ENCODE data around the gene DOK6.
"Not testable (repeated sequence)": the region's sequence is repeated elsewhere in the genome, so short reads cannot be mapped to it uniquely, and the experiment has no call there.

The DOK6 gene

DNA sequence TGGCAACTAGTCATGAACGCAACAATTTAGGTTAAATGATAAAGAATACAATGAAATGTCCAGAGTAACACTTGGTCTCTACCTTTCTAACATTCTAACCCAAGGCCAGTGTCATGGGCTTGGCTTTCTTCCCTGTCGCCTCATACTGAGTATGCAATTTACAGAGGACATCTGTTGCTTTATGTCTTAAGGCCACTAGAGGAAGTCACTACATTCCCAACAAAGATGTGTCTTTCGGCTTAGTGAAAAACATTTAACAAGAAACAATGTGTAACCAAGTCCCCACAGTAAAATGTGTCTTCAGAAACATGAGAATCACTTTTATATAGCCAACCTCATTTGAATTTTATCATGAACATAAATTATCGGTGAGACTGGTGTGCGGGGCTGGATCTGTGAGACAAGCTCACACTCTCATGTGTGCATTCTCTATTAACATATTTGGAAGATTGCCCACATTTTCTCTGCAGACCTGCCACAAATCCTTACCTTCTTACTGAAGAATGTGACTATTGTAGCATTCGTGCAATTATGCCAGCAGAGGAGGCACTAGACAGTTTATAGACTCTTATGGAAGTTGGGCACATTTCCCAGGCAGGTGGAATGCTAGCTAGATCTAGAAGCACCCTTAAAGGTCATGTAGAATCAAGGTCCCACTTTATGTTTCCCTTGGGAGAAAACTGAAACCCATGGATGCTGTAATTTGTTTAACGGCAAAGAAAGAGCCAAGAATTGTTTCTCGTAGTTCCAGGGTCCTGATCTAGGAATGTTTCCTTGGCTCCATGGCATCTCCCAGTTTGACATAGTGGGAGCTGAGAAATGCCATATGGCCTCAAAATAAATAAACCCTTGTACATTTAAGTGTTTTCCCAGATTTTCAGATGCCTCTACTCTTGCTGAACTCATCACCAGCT, 445.2 kb downstream of the DOK6 start:
- TF ChIP-seq, protein P1, sequence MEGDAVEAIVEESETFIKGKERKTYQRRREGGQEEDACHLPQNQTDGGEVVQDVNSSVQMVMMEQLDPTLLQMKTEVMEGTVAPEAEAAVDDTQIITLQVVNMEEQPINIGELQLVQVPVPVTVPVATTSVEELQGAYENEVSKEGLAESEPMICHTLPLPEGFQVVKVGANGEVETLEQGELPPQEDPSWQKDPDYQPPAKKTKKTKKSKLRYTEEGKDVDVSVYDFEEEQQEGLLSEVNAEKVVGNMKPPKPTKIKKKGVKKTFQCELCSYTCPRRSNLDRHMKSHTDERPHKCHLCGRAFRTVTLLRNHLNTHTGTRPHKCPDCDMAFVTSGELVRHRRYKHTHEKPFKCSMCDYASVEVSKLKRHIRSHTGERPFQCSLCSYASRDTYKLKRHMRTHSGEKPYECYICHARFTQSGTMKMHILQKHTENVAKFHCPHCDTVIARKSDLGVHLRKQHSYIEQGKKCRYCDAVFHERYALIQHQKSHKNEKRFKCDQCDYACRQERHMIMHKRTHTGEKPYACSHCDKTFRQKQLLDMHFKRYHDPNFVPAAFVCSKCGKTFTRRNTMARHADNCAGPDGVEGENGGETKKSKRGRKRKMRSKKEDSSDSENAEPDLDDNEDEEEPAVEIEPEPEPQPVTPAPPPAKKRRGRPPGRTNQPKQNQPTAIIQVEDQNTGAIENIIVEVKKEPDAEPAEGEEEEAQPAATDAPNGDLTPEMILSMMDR (IDR thresholded peaks at IDR 0.05; ENCODE audit: low read depth, low read length, missing control alignments), result no peak
- in situ Hi-C loops (cut with HindIII; ENCODE audit: low sequenced_read_pairs), result no loop called here
- no peak overlapping the region for H3K4me3 ChIP-seq (ENCODE audit: low read depth, low read length)
- DNase-seq (ENCODE audit: low read depth), result no peak

DNA sequence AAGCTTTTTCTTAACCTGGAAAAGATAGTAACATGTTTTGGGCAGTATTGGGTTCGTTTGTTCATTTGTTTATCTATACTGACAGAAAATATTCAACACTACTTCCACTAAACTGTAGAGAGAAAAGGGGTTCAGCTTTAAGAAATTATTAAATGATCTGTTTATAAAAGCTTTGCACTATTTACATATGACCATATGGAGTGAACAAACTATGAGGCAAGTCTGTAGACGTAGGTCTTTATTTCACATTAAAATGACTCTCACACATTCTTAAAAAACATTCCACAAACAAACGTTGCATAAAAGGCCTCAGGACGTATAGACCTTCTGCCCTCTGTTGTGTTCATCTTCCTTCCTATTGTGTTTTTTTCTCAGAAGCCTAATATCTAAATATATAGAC, 452.4 kb downstream of the DOK6 start:
- DNase-seq (ENCODE audit: low read depth), result no peak
- H3K4me3 ChIP-seq (ENCODE audit: low read depth, low read length), result no peak overlapping the region
- in situ Hi-C loops (cut with HindIII; ENCODE audit: low sequenced_read_pairs), result no loop called here
- TF ChIP-seq, protein P1 (IDR thresholded peaks at IDR 0.05; ENCODE audit: low read depth, low read length, missing control alignments), result no peak

DNA sequence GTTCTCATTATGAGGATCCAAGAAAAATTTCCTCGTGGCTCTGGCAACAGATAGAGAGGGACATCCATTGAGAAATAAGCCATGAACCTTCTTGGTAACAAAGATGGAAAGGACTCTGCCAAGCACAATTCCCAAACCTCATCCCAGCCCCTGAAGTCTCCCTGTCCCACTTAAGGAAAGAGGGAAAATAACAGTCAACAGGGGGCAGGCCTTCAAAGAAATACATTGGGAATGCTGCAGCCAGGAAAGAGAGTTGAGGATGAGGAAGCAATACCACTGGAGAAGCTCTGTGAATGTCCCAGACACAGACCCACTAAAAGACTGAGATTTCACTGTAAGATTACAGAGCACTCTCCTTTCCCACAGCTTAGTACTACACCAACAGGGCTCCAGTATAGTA, 453.8 kb downstream of the DOK6 start:
- H3K4me3 ChIP-seq (ENCODE audit: low read depth, low read length), result no peak overlapping the region
- DNase-seq (ENCODE audit: low read depth), result no peak
- TF ChIP-seq, protein P1 (IDR thresholded peaks at IDR 0.05; ENCODE audit: low read depth, low read length, missing control alignments), result no peak
- in situ Hi-C loops (cut with HindIII; ENCODE audit: low sequenced_read_pairs), result no loop called here

- TF ChIP-seq, protein P1 (IDR thresholded peaks at IDR 0.05; ENCODE audit: low read depth, low read length, missing control alignments), result no peak
- H3K4me3 ChIP-seq (ENCODE audit: low read depth, low read length), result no peak overlapping the region
- in situ Hi-C loops (cut with HindIII; ENCODE audit: low sequenced_read_pairs), result no loop called here
- no peak for DNase-seq (ENCODE audit: low read depth)
Observed at GRCh38 chr18:69858897-69859296, 458.2 kb downstream of the DOK6 start.

- in situ Hi-C loops (cut with HindIII; ENCODE audit: low sequenced_read_pairs); DNase-seq (ENCODE audit: low read depth); H3K4me3 ChIP-seq (ENCODE audit: low read depth, low read length): not testable (repeated sequence)
Observed at GRCh38 chr18:69864802-69865201, 464.1 kb downstream of the DOK6 start.

DNA sequence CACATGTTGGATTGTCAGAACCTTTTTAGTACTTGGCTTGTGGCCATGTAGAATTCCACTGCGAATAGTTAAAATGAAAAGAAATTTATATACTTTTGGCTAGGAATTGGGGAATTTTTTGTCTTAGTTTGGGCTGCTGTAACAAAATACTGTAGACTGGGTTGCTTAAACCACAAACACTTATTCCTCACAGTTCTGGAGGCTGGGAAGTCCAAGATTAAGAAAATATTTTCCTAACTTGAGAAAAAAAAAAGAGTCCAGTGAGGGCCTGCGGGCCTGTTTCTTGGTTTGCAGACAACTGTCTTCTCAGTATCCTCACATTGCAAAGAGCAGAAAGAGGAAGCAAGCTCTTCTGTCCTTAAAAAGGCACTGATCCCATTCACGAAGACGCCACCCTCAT, 465.1 kb downstream of the DOK6 start:
- no peak overlapping the region for H3K4me3 ChIP-seq (ENCODE audit: low read depth, low read length)
- TF ChIP-seq, protein P1 (IDR thresholded peaks at IDR 0.05; ENCODE audit: low read depth, low read length, missing control alignments), result no peak
- in situ Hi-C loops (cut with HindIII; ENCODE audit: low sequenced_read_pairs), result no loop called here
- no peak for DNase-seq (ENCODE audit: low read depth)

DNA sequence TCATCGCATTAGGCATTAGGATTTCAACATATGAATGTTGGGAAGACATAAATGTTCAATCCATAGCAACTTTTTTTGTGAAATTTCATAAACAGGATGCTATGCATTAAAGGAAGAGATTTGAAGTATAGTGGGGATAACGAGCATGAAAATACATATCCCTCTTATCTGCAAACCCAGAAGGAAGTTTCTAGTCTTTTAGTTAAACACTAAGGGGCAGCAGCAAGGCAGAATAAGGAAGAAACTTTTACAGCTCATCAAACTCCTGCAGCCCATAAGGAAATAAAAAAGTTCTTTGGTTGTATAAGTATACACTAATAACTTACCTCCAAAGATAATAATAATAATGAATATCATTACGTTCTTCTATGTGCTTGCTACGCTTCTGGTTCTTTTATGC, 465.5 kb downstream of the DOK6 start:
- H3K4me3 ChIP-seq (ENCODE audit: low read depth, low read length), result no peak overlapping the region
- in situ Hi-C loops (cut with HindIII; ENCODE audit: low sequenced_read_pairs), result no loop called here
- no peak for DNase-seq (ENCODE audit: low read depth)
- TF ChIP-seq, protein P1 (IDR thresholded peaks at IDR 0.05; ENCODE audit: low read depth, low read length, missing control alignments), result no peak
